Ureter (tissue), 1 donor: ENCODE measurements around the gene TBX20. TPM values are rescaled to one million over a fixed set of nuclear protein-coding genes. Genes with fewer than 3 reads are reported as not detected.
"Not testable (repeated sequence)": the region's sequence is repeated elsewhere in the genome, so short reads cannot be mapped to it uniquely, and the experiment has no call there.

Experiments
- DNase-seq: peaks from one replicate; pipeline ENCODE4 v3.0.0-alpha.2; 2020; ENCODE audit warnings: low spot score
- total RNA-seq: library from RNA; stranded (reverse); gene quantifications from one replicate; pipeline ENCODE4 v1.2.4, GENCODE V29; 2023
- donor health status: DM: yes; HTN: yes; CAD: no.

TBX20 gene
- total RNA-seq, 1 donor from 2014 or later: not detected

DNA sequence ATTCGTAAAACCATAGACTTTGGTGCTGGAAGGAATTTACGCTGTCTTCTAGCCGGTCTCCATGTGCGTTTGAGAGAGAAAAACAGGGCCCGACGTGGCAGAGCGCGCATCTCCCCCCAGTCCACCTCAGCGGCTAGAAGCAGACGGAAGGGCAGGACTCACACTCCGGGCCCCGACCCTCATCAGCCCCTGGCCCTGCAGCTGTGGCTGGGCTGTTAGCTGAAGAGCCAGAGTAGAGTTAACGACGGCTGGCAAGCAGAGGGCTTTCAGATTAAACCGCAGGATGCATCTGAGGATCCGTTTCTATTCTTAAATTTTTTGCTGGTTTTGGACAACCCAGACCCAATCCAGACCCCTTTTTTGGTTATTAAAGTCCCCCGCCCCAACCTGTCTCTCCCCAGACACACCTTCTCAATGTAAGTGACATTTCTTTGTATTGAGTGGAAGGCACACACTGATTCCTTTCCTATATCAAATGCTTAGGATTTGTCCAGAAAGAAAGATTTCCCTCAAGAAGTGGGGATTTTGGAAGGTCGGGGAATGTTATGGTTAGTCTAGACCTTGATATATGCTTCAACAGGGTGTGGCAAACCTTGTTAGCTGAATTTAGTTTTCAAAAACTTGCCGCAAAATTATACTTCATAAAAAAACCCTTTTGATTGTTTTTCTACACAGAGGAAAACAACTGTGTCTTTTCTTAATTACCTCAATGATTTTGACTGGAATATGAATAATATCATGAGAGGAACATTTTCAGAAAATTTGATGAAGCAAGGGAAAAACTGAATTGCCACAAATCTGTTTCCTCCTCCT lies 1.7 kb upstream of the TBX20 start:
- no peak for DNase-seq

DNA sequence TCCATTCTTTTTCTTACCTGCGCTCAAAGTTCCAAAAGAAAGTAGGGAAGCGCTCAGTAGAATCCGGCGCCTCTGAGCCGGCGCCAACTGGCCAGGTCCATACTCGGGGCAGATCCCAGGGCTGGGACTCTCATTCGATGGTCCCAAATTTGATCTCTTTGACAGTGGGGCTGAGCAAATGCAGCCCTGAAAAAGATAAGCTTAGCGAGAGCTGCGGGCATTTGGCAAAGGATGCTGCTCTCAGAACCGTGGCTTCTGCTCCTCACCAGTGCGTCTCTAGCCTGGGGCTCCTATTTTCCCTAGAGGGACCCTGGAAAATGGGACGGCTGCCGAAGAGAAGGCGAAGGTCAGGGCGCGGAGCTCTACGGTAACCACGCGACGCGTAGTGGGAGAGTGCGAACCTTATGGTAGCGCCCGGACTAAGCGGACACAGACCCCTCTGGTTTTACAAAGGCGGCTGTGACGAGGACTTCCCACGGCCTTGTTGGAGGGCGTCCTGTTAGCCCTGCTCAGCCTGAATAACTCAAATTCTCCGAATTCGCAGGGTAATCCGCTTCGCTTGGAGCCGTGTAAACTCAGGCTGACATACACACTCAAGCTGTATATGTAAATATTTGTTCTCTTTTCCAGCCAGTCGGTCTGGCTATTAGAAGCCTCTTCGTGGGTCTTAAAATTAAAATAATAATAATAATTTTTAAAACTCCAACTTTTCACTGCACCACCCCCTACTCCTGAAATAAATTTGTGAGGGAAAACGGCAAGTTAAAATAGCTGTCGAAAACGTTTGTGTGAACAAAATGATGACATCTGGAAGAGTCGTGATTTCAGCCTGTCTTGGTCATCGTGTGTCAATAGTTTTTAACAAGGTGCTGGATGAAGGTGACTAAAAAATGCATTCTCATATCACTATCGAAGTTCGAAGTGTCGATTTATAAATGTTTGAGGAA lies 869 bp upstream of the TBX20 start:
- no peak for DNase-seq

DNA sequence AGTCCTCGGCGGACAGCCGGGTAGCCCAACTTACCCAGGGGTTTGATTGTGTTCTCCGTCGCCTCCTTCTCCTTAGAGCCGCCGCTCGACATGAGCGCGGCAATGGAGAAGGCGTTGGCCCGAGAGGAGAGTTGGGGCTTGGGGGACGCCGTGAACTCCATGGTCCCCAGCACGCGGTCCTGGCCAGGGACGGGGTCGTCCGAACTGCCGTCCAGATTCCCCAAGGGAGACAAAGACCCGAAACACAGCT lies 515 bp downstream of the TBX20 start:
- no peak for DNase-seq

DNA sequence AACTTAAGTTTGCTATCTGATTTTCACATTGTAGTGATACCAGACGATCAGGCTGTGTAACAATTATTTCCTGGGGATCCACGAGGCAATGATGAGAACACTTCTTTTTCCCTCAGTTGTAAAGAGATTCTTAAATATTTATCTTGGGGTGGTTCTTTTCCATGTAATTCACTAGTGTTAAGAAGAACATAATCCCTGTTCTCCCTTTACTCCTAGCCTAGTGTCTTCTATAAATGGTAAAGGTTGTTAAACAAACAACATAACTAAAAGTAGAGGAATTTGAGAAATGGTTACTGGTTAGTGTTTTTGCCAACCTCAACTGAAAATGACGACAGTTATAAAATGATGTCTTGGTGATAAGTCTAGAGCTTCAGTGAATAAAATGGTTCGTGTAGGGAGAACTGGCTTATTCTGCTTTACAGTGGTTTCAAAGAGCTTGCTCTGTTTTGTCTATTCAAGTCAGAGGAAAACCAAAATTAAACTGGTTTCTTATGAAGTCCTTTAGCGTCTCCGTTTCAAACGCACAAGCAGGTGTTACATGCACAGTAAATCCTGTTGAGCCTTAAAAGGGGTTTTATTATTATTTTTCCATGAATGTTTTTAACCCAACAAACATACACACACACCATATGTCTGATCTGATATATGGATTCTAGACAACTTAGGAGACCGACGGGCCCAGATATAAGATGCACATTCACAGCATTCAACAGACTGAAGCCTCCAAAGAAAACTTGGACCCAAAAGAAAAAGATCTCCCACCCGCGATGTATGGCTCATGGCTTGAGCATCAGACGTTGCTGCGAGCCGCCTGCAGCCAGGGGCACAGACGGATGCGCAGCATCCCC lies 1.1 kb downstream of the TBX20 start:
- no peak for DNase-seq

DNA sequence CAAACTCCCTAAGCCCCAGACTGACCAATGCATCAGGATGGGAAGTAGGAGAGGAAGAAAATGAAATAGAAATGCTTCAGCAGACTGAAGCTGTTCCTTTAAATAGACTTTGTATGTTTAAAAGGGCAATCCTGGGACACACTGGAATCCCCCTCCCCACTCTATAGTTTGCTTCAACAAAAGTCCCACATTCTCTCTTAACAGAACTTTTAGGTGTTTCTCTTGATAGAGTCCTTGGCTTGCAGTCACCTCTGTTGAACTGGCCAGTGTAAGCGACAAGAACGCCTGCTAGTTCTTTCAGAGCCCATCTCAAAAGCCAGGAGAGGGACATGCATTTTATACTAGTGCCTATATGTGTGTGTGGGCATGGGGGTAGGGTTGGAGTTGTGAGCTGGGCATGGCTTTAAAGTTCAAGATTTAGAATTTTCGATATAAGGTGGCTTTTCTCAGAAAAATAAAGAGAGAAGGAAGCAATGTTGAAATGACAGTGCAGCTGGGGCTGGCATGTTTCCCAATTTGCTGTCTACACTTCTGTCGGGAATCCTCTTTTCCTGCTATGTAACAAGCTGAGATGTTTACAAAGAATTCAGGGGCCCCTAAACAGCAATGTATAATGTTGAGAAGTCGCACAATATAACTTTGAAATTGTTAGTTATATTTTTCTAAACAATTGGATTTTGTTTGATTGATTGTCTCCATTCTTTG lies 2.1 kb downstream of the TBX20 start:
- no peak for DNase-seq

DNA sequence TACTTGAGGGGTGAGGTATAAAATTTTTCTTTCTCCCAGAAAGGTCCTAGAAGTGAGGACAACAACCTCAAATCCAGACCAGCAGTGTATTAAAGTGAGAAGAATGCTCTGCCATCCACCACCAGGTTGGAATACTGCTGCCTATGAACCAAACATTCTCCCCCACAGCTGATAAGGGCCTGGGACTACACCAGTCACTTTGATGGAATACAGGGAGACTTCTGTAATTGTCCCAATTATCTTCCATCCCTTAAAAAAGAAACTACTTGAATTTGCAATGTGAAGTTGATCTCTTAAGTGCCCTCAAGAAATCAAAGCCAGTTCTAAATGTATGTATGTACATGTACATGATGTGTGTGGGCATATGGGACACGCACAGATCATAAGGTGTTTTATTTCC lies 3.0 kb downstream of the TBX20 start:
- no peak for DNase-seq

DNA sequence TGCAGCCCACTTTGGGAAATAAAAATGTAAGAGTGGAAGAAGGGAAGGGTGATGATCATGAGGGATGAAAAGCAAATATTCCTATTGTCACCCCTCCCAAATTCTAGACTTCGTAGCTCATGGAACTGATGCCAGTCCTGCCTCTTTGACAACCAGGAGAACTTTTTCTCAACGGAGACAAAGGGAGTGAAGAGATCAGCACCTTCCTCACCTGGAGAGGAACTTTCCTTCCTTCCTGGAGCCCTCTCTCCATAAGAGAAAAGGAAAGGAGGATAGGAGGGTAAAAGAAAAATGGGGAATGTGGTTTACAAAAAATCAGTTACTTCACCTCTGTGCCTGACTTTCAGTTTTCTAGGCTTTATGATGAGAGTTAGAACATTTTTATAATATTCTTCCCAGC lies 3.4 kb downstream of the TBX20 start:
- no peak for DNase-seq

DNA sequence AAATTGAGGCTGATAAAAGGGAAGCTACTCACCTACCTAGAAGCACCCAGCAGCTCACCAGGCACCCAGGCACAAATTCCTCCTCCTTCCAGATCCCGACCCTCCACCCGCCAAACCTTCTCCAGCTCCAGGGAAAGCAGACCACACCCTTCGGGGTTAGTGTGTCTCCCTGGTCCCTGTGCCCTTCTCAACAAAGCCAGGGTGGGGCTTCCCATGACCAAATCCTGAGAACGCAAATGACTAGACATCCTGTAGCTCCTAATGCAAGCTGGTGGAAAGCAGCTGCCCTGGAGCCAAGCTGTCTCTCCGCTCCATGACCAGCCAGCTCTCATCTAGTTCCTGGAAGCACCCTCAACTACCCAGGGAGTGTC lies 4.4 kb downstream of the TBX20 start:
- DNase-seq: no peak

DNA sequence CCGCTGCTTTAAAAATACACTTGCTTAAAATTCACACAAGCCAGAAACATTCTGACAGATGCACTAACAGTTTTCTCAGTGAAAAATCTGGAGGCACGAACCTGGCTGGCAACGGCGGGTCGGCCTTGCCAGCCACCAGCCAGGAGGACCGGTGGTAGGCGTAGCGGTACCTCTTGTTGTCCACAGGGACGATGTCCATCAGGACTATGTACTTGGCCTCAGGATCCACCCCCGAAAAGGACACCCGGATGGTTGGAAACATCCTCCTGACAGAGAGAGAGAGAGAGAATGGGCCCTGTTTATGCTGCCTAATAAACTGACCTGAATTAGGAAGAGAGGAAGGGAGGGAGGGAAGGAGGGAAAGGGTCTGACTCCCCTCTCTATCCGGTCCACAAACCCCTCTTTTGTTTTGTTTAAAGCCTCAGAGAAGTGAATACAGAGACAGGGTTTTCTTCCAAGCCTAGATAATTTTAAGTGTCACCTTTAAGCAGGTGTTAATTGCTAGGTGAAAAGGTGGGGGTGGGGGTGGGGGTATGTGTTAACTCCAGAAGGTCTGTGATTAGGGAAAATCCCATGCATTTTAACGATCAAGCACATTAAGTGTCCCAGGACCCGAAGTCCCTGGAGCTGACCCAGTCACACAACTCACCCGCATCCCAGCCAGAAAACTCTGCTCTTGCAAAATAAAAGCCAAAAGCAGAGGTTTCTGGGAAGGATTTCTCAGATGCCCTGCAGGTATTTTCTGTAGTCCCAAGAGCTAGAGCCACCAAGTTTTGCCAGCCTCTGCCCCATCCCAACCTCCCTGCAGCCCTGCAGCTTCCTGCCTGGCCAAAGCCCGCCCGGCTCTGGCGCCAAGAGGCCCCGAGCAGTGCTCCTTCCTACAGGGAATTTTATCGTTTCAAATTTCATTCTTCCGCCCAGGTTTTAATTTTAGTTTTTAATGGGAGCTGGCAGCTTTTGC lies 5.0 kb downstream of the TBX20 start:
- DNase-seq: no peak

DNA sequence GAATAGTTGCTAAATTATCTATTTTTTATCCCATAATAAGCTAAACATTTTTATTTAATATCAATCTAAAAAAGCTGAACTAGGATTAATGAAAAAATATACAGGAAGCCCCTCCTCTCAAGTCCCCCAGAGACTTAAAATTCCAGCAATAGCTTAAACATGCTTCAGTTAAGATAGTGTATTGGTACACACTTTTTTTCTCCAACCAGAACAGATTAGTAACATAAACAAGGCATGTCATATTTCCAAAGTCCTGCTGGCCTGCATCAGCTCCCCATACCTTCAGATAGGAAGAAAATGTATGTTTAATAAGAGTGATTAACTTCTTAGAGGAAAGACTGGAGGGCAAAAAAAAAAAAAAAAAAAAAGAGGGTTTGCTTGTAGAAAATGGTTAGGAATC lies 7.1 kb downstream of the TBX20 start:
- no peak for DNase-seq

DNA sequence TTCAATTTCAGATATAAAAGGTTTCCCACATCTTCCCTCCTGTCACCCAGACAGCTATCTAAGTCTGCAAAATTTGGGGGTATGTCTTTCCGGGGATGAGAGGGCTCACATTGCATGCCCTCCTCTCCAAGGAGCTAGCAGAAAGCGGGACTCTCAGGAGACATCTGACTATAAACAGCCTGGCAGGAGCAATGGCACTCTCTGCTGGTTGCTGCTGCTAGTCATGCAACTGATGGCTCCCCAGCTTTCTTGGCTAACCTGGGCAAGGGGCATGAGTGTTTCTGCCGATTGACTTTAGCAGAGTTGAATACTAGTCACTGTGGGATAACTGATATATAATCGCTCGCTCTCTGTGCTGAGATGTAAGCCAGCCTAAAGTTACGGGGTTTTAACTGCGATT lies 12.0 kb downstream of the TBX20 start:
- no peak for DNase-seq

DNA sequence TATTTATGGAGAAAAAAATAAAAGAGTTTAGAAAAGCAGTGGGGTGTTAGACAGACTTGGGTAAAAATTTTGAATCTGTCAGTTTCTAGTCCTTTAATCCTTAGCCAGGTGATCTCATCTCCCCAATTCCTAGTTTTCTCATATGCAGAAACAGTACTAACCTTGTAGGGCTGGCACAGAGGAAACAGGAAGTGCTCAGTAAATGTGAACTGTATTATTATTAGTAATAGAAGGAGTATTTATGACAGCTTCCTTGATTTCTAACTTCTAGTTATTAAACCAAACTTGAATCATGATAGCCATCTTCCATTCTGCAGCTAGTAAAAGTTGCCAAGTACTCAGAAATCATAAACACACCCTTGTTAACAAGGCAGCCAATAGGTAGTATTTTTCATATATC lies 12.5 kb downstream of the TBX20 start:
- no peak for DNase-seq

DNA sequence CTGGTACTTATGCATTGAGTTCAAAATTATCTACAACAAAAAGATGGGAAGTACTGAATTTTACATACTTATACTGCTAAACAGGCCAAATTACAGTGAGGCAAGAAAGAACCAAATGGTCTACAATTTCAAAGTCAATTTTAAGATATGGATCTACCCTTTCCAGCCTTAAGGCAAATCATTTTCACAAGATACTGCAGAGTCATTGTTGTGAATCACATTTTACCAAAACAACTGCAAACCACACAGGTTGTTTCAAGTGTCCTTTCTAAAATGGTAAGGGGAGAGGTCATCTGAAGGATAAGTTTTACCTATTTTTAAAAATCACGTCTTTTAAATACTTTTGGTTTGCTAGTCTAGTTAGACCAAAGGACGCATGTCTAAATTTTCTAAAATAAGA lies 12.9 kb downstream of the TBX20 start:
- DNase-seq: not testable (repeated sequence)

DNA sequence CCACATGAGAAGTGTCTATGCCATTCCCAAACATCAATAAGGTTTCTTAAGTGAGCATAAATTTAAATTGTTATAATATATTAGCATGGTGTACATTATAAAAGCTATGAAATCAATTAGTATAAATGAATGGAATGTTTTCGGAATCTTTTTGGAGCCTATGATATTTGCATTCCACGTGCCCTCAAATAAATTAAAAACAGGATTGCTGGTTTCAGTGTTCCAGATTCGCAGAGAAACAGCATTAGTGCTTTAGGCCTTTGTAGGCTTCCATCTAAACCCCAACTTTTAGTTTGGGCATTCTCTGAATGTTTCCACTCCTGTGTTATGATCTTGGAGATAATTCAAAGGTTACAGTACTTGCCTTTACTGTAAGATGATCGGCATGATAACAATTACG lies 15.4 kb downstream of the TBX20 start:
- DNase-seq: not testable (repeated sequence)

DNA sequence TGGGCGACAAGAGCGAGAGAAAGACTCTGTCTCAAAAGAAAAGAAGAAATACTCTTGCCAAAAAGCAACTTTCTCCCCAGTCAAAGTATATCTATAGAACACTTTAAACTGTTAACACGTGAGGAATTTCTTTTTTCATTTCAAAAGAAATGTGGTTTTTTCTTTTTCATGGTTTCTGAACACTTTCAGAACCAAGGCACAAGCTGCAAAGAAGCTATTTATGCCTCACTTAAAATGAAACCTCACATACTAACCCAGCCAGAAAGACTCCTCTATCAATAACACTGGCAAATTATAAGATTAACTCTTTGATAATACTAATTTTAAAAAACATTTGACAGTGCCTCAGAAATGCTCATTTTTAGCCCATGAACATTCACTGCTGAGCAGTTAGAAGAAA lies 20.9 kb downstream of the TBX20 start:
- no peak for DNase-seq

DNA sequence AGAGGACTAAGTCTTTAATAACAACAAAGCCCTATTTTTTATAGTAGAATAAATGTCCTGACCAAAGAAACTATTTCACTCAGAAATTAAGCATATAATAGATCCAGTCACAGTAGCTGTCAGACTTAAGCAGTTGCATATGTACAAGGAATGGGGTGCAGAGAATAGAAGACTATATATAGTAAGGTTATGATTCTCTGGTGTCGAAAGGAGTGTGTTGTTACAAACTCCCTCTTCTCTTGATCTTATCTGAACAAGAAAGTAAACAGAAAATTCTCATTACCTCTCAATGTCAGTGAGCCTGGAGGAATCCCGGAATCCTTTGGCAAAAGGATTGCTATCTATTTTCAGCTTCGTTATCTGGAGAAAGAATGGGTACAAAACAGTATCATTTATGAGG lies 22.7 kb downstream of the TBX20 start:
- not testable (repeated sequence) for DNase-seq

DNA sequence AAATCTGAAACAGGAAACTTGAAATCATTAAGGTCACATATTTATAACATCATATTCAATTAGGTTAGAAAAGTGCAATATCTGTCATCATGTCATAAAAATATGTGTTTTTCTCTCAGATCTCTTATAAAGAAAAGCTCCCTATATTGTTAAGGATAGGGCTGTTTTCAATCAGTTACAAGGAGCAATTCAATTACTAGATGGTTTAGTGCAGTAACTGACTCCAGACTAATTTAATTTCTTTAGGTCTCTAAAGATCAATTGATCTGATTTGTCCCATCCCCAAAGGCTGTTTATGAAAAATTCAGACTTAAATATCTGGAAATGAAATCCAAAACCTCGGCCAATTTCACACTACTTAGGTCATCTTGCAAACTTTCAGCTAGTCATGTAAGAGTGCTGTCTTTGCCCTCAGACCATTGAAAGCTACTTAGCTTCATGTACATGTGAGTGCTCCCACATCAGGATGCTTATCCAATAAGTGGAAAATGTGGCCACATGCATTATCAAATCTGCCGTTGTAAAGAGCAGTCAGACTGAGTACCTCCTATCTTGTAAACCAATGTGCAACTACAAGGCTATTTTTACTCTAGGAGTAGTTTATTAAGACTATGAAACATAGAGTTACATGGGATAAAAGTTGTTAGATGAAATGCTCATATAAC lies 24.7 kb downstream of the TBX20 start:
- DNase-seq: not testable (repeated sequence)

DNA sequence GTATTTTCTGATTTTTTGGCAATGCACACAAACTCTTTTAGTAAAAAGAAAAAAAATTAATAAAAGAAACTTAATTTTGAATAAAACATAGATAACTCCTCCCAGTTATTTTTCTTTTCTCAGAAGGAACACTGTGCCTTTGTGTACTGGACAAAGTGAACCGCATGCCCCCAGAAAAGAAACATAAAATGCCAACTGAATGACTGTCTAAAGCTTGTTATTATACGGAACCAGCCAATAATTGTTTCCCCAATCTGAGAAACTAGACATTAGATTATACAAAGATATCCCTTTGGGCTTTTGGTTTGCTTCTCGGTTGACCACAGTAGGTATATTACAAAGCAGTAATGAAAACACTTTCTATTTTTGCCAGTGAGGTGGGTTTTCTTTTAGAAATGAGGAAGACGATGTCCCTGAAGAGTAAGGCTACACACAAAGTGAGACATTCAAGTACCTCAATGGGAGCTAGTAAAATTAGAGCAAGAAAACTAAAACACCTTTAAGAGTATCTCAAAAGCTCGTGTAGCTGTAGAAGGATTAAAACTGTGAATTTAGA lies 25.3 kb downstream of the TBX20 start:
- not testable (repeated sequence) for DNase-seq

DNA sequence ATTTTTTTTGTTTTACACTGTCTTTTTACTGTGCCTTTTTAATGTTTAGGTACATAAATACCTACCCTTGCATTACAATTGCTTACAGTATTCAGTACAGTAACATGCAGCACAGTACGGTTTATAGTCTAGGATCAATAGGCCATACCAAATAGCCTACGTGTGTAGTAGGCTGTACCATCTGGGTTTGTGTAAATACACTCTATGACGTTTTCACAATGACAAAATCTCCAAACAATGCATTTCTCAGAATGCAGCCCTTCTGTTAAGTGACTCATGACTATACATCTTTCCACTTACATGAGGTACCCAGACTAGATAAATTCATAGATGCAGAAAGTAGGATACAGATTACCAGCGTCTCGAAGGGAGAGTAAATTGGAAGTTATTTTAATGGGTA lies 26.5 kb downstream of the TBX20 start:
- not testable (repeated sequence) for DNase-seq

DNA sequence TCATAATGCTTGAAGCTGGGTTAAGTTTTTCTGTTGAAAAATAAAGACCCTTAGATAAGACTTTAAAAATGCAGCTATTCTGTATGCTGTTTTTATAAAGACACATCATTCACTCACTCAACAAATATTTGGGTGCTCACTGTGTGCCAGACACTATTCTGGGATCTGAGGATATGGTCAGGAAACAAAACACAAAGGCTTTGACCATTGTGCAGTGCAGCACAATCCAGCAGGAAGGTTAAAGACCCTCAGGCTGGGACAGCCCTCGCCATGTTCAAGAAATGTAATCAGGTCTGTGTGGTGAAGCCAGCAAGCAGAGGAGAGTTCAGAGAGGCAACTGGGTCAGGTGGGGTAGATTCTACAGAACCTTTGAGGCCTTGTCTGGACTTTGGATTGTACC lies 31.5 kb downstream of the TBX20 start:
- DNase-seq: not testable (repeated sequence)
